WTC11 (cell line): ENCODE data around the gene ESRRG. TPM values are rescaled to one million over a fixed set of nuclear protein-coding genes. Genes with fewer than 3 reads are reported as not detected.

Experiments
- ATAC-seq: fragments of 200-7000 bp; cut with Tn5 transposase; 2 replicates; pipeline ENCODE4 v1.10.0; 2021; ENCODE audit warnings: mild to moderate bottlenecking, moderate library complexity
- CTCF ChIA-PET: fragments of 300-600 bp; sonication (Branson Sonifier 250); formaldehyde crosslinking; loops from one replicate; lab custom pipeline; 2021; ENCODE audit warnings: antibody characterized with exemption; lab: Charles Lee
- POLR2A ChIA-PET: fragments of 350-600 bp; sonication (Branson Sonifier 250); formaldehyde crosslinking; loops from one replicate; lab custom pipeline; 2021; ENCODE audit warnings: antibody characterized with exemption; lab: Charles Lee
- DNase-seq: peaks from one replicate; pipeline ENCODE4 v3.0.0; 2021; ENCODE audit warnings: low spot score
- H3K27ac Mint-ChIP-seq: 2 replicates; pipeline ENCODE4 v1.8.0; 2021; ENCODE audit warnings: mixed read lengths
- H3K27me3 Mint-ChIP-seq: 2 replicates; pipeline ENCODE4 v1.8.0; 2021; ENCODE audit warnings: low read depth, mild to moderate bottlenecking, moderate library complexity, mixed read lengths
- H3K36me3 Mint-ChIP-seq: 2 replicates; pipeline ENCODE4 v1.8.0; 2021; ENCODE audit warnings: mixed read lengths
- H3K4me1 Mint-ChIP-seq: 2 replicates; pipeline ENCODE4 v1.8.0; 2022; ENCODE audit warnings: mixed read lengths
- H3K4me3 Mint-ChIP-seq: 2 replicates; pipeline ENCODE4 v1.8.0; 2021; ENCODE audit warnings: mild to moderate bottlenecking, moderate library complexity, mixed read lengths
- H3K9me3 Mint-ChIP-seq: 2 replicates; pipeline ENCODE4 v1.8.0; 2021; ENCODE audit warnings: mixed read lengths
- CREB1 ChIP-seq: sonication (generic); formaldehyde crosslinking; IDR thresholded peaks from 2 replicates; pipeline ENCODE4 v1.8.0; 2023; ENCODE audit warnings: mild to moderate bottlenecking, missing genetic modification reagents
- EMX1 ChIP-seq: fragments of 250-450 bp; sonication (Bioruptor Pico); IDR thresholded peaks from 2 replicates; pipeline ENCODE4 v1.8.0; 2021; ENCODE audit warnings: mild to moderate bottlenecking
- ETV6 ChIP-seq: sonication (generic); formaldehyde crosslinking; IDR thresholded peaks from 2 replicates; pipeline ENCODE4 v1.8.1; 2022; ENCODE audit warnings: mild to moderate bottlenecking, missing genetic modification reagents
- FOXJ3 ChIP-seq: sonication (generic); formaldehyde crosslinking; IDR thresholded peaks from 2 replicates; pipeline ENCODE4 v1.9.0; 2021; ENCODE audit warnings: missing genetic modification reagents, mild to moderate bottlenecking, borderline replicate concordance
- HMGA2 ChIP-seq: fragments of 250-450 bp; sonication (Bioruptor Pico); IDR thresholded peaks from 2 replicates; pipeline ENCODE4 v1.4.0; 2021; ENCODE audit warnings: mild to moderate bottlenecking, moderate library complexity
- KAT7 ChIP-seq: sonication (generic); formaldehyde crosslinking; IDR thresholded peaks from 2 replicates; pipeline ENCODE4 v1.8.1; 2023; ENCODE audit warnings: missing genetic modification reagents, mild to moderate bottlenecking, borderline replicate concordance
- MXD4 ChIP-seq: fragments of 250-450 bp; sonication (Bioruptor Pico); IDR thresholded peaks from 2 replicates; pipeline ENCODE4 v1.8.0; 2021; ENCODE audit warnings: mild to moderate bottlenecking, moderate library complexity, borderline replicate concordance
- MYBL2 ChIP-seq: sonication (generic); formaldehyde crosslinking; IDR thresholded peaks from 2 replicates; pipeline ENCODE4 v1.8.1; 2023; ENCODE audit warnings: mild to moderate bottlenecking, moderate library complexity, missing genetic modification reagents
- NFATC4 ChIP-seq: fragments of 250-450 bp; sonication (Bioruptor Pico); IDR thresholded peaks from 2 replicates; pipeline ENCODE4 v1.9.0; 2021; ENCODE audit warnings: mild to moderate bottlenecking
- PRRX2 ChIP-seq: fragments of 250-450 bp; sonication (Bioruptor Pico); IDR thresholded peaks from 2 replicates; pipeline ENCODE4 v1.8.0; 2021; ENCODE audit warnings: mild to moderate bottlenecking
- ZBTB21 ChIP-seq: sonication (generic); formaldehyde crosslinking; IDR thresholded peaks from 2 replicates; pipeline ENCODE4 v1.8.1; 2023; ENCODE audit warnings: mild to moderate bottlenecking, missing genetic modification reagents, borderline replicate concordance
- ZNF121 ChIP-seq: sonication (generic); formaldehyde crosslinking; IDR thresholded peaks from 2 replicates; pipeline ENCODE4 v1.8.0; 2023; ENCODE audit warnings: missing genetic modification reagents
- ZNF219 ChIP-seq: sonication (generic); formaldehyde crosslinking; IDR thresholded peaks from 2 replicates; pipeline ENCODE4 v1.8.0; 2023; ENCODE audit warnings: missing genetic modification reagents, mild to moderate bottlenecking, borderline replicate concordance
- ZNF263 ChIP-seq: sonication (generic); formaldehyde crosslinking; IDR thresholded peaks from 2 replicates; pipeline ENCODE4 v1.8.1; 2022; ENCODE audit warnings: low read depth, mild to moderate bottlenecking, moderate library complexity, missing genetic modification reagents
- total RNA-seq: library from RNA; stranded (reverse); gene quantifications from 3 replicates; pipeline ENCODE4 v1.2.3, GENCODE V29; 2021
- TF ChIP-seq, protein P1 (sequence below): sonication (generic); formaldehyde crosslinking; IDR thresholded peaks from 2 replicates; pipeline ENCODE4 v1.8.0; 2023; ENCODE audit warnings: missing genetic modification reagents, mild to moderate bottlenecking, borderline replicate concordance
- TF ChIP-seq, protein P2 (sequence below): sonication (generic); formaldehyde crosslinking; IDR thresholded peaks from 2 replicates; pipeline ENCODE4 v1.8.1; 2022; ENCODE audit warnings: missing genetic modification reagents, borderline replicate concordance
- TF ChIP-seq, protein P3 (sequence below): sonication (generic); formaldehyde crosslinking; IDR thresholded peaks from 2 replicates; pipeline ENCODE4 v1.8.1; 2023; ENCODE audit warnings: mild to moderate bottlenecking, missing genetic modification reagents, moderate library complexity
- TF ChIP-seq, protein P4 (sequence below): fragments of 250-450 bp; sonication (Bioruptor Pico); IDR thresholded peaks from 2 replicates; pipeline ENCODE4 v1.9.0; 2021; ENCODE audit warnings: moderate library complexity, mild to moderate bottlenecking, inconsistent platforms, borderline replicate concordance
- TF ChIP-seq, protein P5 (sequence below): sonication (generic); formaldehyde crosslinking; IDR thresholded peaks from 2 replicates; pipeline ENCODE4 v1.8.1; 2023; ENCODE audit warnings: mild to moderate bottlenecking, missing genetic modification reagents, borderline replicate concordance
- TF ChIP-seq, protein P6 (sequence below): sonication (generic); formaldehyde crosslinking; IDR thresholded peaks from 2 replicates; pipeline ENCODE4 v1.8.0; 2022; ENCODE audit warnings: mild to moderate bottlenecking, missing genetic modification reagents
- TF ChIP-seq, protein P7 (sequence below): sonication (generic); formaldehyde crosslinking; IDR thresholded peaks from 2 replicates; pipeline ENCODE4 v1.8.1; 2022; ENCODE audit warnings: low read depth, missing genetic modification reagents, borderline replicate concordance

ESRRG gene
- total RNA-seq, 1 experiment from 2014 or later, result 2.3 TPM

DNA sequence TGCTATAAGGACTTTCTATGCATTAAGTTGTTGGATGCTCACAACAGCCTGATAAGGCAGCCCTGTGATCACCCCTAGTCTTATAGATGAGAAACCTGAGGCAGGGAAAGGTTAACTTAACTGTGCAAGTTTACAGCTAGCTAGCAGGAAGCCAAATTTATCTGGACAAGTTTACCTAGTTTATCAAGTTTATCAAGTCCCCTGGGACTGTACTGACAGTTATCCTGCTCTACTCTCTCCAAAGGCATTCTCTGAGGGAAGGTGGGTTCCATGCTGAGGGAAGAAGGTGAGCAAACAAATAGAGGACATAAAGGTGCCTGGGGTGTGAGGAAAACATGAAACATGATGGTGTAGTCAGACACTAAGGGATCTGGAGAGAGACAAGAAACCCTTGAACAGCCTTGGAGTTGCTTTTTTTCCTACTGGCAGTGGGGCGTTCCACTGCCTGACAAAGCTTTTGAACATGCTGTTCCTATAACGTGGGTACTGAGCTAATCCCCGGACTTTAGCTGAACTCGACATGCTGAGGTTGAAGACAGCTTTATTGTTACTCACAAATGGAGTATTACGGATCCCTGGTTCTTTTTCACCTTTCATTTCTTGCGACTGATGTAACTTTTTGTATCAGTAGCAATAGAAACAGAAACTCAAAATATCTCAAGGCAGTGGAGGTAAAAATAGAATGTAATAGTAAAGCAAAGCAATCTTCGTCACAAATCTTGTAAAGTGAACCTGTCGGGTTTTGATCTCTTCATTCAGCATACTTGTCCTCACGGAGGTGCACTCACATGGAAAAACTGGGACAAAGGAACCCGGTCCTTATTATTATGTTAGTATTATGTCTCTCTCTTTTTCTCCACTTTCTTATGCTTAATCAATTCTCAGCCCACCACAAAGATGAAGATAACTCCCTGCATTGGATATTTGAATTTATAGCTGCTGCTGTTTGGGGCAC lies 42.4 kb upstream of the ESRRG start (continued):
- TF ChIP-seq, protein P1, sequence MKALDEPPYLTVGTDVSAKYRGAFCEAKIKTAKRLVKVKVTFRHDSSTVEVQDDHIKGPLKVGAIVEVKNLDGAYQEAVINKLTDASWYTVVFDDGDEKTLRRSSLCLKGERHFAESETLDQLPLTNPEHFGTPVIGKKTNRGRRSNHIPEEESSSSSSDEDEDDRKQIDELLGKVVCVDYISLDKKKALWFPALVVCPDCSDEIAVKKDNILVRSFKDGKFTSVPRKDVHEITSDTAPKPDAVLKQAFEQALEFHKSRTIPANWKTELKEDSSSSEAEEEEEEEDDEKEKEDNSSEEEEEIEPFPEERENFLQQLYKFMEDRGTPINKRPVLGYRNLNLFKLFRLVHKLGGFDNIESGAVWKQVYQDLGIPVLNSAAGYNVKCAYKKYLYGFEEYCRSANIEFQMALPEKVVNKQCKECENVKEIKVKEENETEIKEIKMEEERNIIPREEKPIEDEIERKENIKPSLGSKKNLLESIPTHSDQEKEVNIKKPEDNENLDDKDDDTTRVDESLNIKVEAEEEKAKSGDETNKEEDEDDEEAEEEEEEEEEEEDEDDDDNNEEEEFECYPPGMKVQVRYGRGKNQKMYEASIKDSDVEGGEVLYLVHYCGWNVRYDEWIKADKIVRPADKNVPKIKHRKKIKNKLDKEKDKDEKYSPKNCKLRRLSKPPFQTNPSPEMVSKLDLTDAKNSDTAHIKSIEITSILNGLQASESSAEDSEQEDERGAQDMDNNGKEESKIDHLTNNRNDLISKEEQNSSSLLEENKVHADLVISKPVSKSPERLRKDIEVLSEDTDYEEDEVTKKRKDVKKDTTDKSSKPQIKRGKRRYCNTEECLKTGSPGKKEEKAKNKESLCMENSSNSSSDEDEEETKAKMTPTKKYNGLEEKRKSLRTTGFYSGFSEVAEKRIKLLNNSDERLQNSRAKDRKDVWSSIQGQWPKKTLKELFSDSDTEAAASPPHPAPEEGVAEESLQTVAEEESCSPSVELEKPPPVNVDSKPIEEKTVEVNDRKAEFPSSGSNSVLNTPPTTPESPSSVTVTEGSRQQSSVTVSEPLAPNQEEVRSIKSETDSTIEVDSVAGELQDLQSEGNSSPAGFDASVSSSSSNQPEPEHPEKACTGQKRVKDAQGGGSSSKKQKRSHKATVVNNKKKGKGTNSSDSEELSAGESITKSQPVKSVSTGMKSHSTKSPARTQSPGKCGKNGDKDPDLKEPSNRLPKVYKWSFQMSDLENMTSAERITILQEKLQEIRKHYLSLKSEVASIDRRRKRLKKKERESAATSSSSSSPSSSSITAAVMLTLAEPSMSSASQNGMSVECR, result no peak
- TF ChIP-seq, protein P2, sequence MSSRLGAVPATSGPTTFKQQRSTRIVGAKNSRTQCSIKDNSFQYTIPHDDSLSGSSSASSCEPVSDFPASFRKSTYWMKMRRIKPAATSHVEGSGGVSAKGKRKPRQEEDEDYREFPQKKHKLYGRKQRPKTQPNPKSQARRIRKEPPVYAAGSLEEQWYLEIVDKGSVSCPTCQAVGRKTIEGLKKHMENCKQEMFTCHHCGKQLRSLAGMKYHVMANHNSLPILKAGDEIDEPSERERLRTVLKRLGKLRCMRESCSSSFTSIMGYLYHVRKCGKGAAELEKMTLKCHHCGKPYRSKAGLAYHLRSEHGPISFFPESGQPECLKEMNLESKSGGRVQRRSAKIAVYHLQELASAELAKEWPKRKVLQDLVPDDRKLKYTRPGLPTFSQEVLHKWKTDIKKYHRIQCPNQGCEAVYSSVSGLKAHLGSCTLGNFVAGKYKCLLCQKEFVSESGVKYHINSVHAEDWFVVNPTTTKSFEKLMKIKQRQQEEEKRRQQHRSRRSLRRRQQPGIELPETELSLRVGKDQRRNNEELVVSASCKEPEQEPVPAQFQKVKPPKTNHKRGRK, result no peak
- TF ChIP-seq ZNF219 (no peak), MXD4 (CRISPR knock-in tag) (no peak), ZNF263 (CRISPR knock-in tag) (no peak), PRRX2 (CRISPR knock-in tag) (no peak)
- TF ChIP-seq, protein P3, sequence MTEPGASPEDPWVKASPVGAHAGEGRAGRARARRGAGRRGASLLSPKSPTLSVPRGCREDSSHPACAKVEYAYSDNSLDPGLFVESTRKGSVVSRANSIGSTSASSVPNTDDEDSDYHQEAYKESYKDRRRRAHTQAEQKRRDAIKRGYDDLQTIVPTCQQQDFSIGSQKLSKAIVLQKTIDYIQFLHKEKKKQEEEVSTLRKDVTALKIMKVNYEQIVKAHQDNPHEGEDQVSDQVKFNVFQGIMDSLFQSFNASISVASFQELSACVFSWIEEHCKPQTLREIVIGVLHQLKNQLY, result no peak
- TF ChIP-seq, protein P4, sequence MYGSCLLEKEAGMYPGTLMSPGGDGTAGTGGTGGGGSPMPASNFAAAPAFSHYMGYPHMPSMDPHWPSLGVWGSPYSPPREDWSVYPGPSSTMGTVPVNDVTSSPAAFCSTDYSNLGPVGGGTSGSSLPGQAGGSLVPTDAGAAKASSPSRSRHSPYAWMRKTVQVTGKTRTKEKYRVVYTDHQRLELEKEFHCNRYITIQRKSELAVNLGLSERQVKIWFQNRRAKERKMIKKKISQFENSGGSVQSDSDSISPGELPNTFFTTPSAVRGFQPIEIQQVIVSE (CRISPR knock-in tag), result no peak

DNA sequence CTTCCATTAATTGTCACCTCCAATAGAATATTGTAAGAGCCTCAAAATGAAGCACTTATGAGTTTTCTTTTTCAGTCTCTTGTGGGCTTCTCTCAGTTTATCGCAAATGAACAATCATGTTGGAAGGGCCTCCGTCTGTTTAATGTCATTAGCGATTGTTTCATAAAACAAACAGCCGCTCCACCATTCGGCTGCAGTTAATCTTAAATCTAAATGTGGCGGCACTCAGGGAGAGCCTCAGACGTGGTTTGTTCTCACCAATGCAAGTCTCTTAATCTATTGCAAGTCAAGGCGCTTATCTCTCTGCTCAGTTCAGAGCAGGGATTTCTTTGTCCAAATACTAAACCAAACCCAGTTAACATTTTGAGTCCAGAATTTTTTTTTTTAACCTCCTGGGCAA lies 34.9 kb upstream of the ESRRG start:
- no peak for ATAC-seq
- no peaks in the 10 kb centered on the region for H3K27me3 Mint-ChIP-seq
- POLR2A ChIA-PET, result no interaction called here
- H3K4me3 Mint-ChIP-seq, result no peak overlapping the region
- no peak overlapping the region for H3K27ac Mint-ChIP-seq
- DNase-seq, result no peak
- no peaks in the 10 kb centered on the region for H3K9me3 Mint-ChIP-seq
- CTCF ChIA-PET, result no interaction called here
- H3K36me3 Mint-ChIP-seq, result no peaks in the 10 kb centered on the region
- peaks cover 6% of the 10 kb centered on the region; the same call in 1 of the 2 replicates for H3K4me1 Mint-ChIP-seq
- TF ChIP-seq CREB1 (CRISPR knock-in tag), result no peak
- TF ChIP-seq, protein P5, sequence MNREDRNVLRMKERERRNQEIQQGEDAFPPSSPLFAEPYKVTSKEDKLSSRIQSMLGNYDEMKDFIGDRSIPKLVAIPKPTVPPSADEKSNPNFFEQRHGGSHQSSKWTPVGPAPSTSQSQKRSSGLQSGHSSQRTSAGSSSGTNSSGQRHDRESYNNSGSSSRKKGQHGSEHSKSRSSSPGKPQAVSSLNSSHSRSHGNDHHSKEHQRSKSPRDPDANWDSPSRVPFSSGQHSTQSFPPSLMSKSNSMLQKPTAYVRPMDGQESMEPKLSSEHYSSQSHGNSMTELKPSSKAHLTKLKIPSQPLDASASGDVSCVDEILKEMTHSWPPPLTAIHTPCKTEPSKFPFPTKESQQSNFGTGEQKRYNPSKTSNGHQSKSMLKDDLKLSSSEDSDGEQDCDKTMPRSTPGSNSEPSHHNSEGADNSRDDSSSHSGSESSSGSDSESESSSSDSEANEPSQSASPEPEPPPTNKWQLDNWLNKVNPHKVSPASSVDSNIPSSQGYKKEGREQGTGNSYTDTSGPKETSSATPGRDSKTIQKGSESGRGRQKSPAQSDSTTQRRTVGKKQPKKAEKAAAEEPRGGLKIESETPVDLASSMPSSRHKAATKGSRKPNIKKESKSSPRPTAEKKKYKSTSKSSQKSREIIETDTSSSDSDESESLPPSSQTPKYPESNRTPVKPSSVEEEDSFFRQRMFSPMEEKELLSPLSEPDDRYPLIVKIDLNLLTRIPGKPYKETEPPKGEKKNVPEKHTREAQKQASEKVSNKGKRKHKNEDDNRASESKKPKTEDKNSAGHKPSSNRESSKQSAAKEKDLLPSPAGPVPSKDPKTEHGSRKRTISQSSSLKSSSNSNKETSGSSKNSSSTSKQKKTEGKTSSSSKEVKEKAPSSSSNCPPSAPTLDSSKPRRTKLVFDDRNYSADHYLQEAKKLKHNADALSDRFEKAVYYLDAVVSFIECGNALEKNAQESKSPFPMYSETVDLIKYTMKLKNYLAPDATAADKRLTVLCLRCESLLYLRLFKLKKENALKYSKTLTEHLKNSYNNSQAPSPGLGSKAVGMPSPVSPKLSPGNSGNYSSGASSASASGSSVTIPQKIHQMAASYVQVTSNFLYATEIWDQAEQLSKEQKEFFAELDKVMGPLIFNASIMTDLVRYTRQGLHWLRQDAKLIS, result no peak
- no peak for TF ChIP-seq MYBL2
- TF ChIP-seq KAT7 (CRISPR knock-in tag), result no peak
- TF ChIP-seq EMX1 (CRISPR knock-in tag), result no peak
- TF ChIP-seq, protein P6, sequence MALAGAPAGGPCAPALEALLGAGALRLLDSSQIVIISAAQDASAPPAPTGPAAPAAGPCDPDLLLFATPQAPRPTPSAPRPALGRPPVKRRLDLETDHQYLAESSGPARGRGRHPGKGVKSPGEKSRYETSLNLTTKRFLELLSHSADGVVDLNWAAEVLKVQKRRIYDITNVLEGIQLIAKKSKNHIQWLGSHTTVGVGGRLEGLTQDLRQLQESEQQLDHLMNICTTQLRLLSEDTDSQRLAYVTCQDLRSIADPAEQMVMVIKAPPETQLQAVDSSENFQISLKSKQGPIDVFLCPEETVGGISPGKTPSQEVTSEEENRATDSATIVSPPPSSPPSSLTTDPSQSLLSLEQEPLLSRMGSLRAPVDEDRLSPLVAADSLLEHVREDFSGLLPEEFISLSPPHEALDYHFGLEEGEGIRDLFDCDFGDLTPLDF (CRISPR knock-in tag), result no peak
- TF ChIP-seq ZNF121 (CRISPR knock-in tag), result no peak
- TF ChIP-seq, protein P7, sequence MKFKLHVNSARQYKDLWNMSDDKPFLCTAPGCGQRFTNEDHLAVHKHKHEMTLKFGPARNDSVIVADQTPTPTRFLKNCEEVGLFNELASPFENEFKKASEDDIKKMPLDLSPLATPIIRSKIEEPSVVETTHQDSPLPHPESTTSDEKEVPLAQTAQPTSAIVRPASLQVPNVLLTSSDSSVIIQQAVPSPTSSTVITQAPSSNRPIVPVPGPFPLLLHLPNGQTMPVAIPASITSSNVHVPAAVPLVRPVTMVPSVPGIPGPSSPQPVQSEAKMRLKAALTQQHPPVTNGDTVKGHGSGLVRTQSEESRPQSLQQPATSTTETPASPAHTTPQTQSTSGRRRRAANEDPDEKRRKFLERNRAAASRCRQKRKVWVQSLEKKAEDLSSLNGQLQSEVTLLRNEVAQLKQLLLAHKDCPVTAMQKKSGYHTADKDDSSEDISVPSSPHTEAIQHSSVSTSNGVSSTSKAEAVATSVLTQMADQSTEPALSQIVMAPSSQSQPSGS (CRISPR knock-in tag), result no peak
- no peak for TF ChIP-seq FOXJ3 (CRISPR knock-in tag)
- TF ChIP-seq ZBTB21 (CRISPR knock-in tag), result no peak
- no peak for TF ChIP-seq NFATC4
- TF ChIP-seq ETV6, result no peak
- TF ChIP-seq HMGA2 (CRISPR knock-in tag), result no peak
